NCI-H82 treated with DMSO at 0.1 percent for 48 hours (cell line): ENCODE data around the gene PLEKHB1.

Experiments used
- DNase-seq: peaks from one replicate; lab custom pipeline; 2025; ENCODE audit not compliant: unreplicated experiment; lab: John Stamatoyannopoulos, UW

PLEKHB1 gene

GRCh38 chr11:73648121-73648520 is 1.7 kb downstream of the PLEKHB1 start:
- no peak for DNase-seq

GRCh38 chr11:73648571-73649046 is 2.2 kb downstream of the PLEKHB1 start:
- no peak for DNase-seq

DNA sequence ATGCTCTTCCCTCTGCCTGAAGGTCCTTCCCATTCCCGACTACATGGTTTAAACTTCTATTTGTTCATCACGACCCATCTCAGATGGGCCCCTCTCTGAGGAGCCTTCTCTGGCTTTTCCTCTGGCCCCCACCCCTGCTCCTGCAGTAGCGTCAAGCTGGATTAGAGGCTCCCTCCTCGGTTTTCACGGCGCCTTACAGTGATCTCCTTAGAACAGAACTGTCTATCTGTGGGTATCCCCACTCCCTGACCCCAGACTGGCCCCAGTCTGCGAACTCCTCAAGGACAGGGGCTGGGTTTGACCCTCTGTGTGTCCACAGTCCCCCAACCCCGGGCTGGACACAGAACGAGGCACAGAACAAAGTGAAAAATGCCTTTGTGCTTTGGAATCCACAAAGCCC is 2.8 kb downstream of the PLEKHB1 start:
- DNase-seq, result no peak

- no peak for DNase-seq
Observed at GRCh38 chr11:73650400-73650799, 4.0 kb downstream of the PLEKHB1 start.

GRCh38 chr11:73651252-73651651 is 4.9 kb downstream of the PLEKHB1 start:
- DNase-seq, result no peak

GRCh38 chr11:73651661-73652045 is 5.3 kb downstream of the PLEKHB1 start:
- no peak for DNase-seq

GRCh38 chr11:73652046-73652730 is 5.8 kb downstream of the PLEKHB1 start:
- no peak for DNase-seq

DNA sequence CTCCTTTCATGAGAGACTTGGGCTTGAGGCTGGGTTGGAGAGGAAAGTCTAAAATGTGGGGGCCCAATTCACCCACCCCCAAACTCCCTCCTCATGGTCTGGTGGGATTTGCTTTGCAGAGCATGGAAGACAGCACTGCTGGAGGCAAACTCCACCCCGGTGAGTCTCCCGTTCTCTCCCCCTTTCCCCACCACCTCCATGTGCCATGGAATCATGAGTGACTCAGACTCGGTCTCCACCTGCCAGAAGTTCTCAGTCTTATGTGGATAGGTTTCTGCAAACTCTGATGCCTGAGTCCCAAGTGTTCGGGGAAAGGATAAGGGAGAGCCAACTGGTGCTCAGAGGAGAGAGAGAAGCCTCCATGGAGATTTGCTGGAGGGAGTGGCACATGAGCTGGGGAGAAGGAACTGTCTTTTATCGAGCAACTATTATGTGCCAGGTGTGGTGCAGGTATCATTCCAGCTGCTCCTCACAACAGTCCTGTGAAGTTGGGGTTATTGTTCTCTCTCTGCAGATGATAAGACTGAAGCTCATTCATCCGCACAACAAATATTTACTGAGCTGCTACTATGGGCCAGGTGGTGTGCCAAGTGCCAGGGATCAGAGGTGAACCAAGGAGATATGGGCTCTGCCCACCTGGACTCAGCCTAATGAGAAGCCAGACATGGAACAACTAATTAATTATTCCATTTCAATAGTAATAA is 6.6 kb downstream of the PLEKHB1 start:
- DNase-seq, result no peak

- DNase-seq, result no peak
Observed at GRCh38 chr11:73653996-73654395, 7.6 kb downstream of the PLEKHB1 start.

GRCh38 chr11:73654482-73655021 is 8.2 kb downstream of the PLEKHB1 start:
- no peak for DNase-seq

- DNase-seq, result no peak
Observed at GRCh38 chr11:73655686-73656085, 9.3 kb downstream of the PLEKHB1 start.

DNA sequence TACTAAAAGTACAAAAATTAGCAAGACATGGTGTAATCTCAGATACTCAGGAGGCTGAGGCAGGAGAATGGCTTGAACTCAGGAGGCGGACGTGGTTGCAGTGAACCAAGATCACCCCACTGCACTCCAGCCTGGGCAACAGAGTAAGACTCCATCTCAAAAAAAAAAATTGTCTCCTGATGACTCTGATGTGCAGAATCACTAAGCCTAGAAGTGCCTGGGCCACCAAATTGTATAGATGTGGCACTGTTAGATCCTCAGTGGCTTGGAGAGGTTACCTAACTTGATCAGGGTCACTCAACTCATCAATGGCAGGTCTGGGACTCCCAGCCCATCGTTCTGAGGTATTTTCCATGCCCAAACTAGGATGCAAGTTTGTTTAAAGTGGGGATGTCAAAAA is 10.6 kb downstream of the PLEKHB1 start:
- DNase-seq, result no peak

DNA sequence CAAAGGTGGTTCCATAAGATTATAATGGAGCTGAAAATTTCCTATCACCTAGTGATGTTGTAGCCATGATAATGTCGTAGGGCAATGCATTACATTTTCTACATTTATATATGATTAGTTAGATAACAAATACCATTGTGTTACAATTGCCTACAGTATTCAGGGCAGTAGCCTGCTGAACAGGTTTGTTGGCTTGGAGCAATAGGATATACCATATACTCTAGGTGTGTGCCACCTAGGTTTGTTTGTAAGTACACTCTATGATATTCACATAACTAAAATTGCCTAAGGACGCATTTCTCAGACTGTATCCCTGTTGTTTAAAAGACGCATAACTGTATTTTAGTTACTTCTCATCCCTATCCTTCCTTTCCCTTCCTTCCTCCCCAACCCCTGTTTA is 13.6 kb downstream of the PLEKHB1 start:
- no peak for DNase-seq

DNA sequence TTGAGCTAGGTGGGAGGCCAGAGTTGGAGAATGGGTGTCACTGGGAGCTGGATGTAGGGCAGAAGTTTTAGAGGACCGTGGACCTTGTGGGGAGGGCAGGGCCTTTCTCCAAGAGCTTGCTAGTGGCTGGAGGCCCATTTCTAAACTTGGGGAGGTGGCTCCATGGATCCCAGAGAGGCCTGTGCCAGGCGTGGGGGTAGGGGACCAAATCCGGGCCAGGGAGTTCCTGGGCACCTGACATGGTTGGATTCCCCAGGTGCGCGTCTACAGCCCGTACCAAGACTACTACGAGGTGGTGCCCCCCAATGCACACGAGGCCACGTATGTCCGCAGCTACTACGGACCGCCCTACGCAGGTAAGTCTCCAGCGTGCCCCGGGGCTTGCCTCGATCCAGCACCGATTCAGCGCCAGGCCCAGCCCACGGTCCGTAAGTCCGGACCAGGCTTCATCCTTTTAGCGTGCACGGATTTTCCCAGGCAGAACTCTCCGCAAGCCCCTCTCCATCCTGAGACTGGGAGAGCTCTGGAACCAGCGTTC is 14.2 kb downstream of the PLEKHB1 start:
- DNase-seq, result no peak

DNA sequence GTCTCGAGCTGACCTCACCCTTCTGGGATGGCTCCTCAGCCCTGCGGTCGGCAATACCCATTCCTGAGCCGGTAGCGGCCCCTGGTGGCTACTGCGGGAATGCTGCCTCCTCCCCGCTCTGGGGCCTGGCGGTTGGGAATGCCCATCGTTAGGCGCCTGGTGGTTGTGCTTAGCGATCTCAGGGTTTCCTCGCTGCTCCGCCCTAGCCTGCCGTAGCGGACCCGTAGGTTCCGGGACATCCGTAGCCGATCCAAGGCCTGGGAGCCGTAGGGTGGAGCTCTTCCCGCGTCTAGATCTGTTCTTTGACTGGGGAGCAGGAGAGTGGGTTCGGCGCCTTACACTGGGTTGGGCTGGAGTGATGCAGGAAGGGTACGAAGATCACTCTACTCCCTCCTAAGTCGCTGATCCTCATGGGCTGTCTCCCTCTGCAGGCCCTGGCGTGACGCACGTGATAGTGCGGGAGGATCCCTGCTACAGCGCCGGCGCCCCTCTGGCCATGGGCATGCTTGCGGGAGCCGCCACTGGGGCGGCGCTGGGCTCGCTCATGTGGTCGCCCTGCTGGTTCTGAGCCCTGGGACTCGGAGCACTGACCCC is 14.8 kb downstream of the PLEKHB1 start:
- peak; percentile 20 for DNase-seq

- no peak for DNase-seq
Observed at GRCh38 chr11:73662445-73663157, 16.2 kb downstream of the PLEKHB1 start.

- DNase-seq, result no peak
Observed at GRCh38 chr11:73663604-73664495, 17.5 kb downstream of the PLEKHB1 start.

DNA sequence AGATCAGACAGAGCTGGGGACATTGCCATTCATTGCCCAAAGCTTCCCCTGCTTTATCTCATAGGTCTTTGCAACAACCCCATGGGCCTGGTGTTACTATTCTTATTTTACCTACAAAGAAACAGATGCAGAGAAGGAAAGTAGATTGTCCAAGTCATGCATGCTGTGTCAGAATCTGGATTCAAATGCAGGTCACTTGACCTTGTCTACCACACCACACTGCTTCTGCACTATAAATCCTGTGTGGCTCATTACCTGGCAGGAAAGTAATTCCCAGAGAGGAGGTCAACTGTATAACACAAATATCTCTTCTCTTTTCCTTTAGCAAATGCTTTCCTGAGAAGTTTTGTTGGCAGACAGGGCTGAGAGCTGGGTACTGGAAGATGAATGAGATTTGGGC is 18.5 kb downstream of the PLEKHB1 start:
- DNase-seq, result no peak

GRCh38 chr11:73667891-73668290 is 21.5 kb downstream of the PLEKHB1 start:
- DNase-seq, result no peak

GRCh38 chr11:73670808-73671207 is 24.4 kb downstream of the PLEKHB1 start:
- no peak for DNase-seq
